ENCODE results near the gene ABHD12B.

DNA sequence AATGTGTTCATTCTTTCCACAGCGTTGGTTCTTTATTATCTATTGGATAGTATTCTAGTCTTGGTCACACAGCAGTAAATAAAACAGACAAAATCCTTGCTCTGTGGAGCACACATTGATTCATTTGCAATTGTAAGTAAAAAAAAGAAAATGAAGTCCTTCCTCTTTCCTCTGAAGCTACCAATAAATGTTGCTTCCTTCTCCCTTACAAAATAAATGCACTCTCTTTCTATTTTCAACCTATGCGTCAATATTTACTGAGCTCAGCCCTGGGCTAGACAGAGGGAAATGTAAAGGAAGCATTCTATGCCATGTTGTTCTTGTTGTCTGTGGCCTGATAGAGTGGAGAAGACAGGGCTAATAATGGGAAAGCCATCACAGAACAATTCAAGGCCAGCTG, 2.9 kb downstream of the ABHD12B start:
- TF ChIP-seq CHD2 (IDR thresholded peaks at IDR 0.05; ENCODE audit: low read length, partially characterized antibody): no peak
- no peak for TF ChIP-seq GABPA (IDR thresholded peaks at IDR 0.05; ENCODE audit: low read depth)
- TF ChIP-seq RFX5 (IDR thresholded peaks at IDR 0.05; ENCODE audit: low read length): no peak
- TF ChIP-seq TCF12 (IDR thresholded peaks at IDR 0.05): no peak
- TF ChIP-seq, protein P1, sequence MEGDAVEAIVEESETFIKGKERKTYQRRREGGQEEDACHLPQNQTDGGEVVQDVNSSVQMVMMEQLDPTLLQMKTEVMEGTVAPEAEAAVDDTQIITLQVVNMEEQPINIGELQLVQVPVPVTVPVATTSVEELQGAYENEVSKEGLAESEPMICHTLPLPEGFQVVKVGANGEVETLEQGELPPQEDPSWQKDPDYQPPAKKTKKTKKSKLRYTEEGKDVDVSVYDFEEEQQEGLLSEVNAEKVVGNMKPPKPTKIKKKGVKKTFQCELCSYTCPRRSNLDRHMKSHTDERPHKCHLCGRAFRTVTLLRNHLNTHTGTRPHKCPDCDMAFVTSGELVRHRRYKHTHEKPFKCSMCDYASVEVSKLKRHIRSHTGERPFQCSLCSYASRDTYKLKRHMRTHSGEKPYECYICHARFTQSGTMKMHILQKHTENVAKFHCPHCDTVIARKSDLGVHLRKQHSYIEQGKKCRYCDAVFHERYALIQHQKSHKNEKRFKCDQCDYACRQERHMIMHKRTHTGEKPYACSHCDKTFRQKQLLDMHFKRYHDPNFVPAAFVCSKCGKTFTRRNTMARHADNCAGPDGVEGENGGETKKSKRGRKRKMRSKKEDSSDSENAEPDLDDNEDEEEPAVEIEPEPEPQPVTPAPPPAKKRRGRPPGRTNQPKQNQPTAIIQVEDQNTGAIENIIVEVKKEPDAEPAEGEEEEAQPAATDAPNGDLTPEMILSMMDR (IDR thresholded peaks at IDR 0.05): no peak
- no peak for TF ChIP-seq SIN3A (IDR thresholded peaks at IDR 0.05; ENCODE audit: borderline replicate concordance, low read depth, low read length)
